CD14-positive monocyte (primary cell): ENCODE measurements around the gene IKZF3. TPM values are rescaled to one million over a fixed set of nuclear protein-coding genes. Genes with fewer than 3 reads are reported as not detected.
"Not testable (repeated sequence)": the region's sequence is repeated elsewhere in the genome, so short reads cannot be mapped to it uniquely, and the experiment has no call there.

Source experiments
- DNase-seq, 3 donors: peaks; one replicate each; pipeline ENCODE4 v3.0.0-alpha.2; 2011 to 2022
- H2AFZ ChIP-seq: 2 replicates; pipeline ENCODE4 v1.6.0; 2012; ENCODE audit warnings: mild to moderate bottlenecking, low read depth, low read length, inconsistent platforms; ENCODE audit not compliant: insufficient read depth, poor library complexity, severe bottlenecking
- H3K27ac ChIP-seq, 2 donors: 1 replicate in 1 of 2; 2 replicates in 1 of 2; pipeline ENCODE4 v1.5.1; 2012 to 2013; ENCODE audit warnings: low read length in 2 of 2, control low read depth in 1 of 2, inconsistent platforms in 1 of 2, low read depth in 1 of 2, mild to moderate bottlenecking in 1 of 2
- H3K27me3 ChIP-seq, 2 donors: one replicate each; pipeline versions ENCODE4 v1.6.0 to v1.6.1; 2011 to 2013; ENCODE audit warnings: low read length in 2 of 2; ENCODE audit not compliant: control insufficient read depth in 2 of 2, insufficient read depth in 2 of 2
- H3K36me3 ChIP-seq, 2 donors: replicated peaks in 1 of 2; 1 replicate in 1 of 2; 2 replicates in 1 of 2; pipeline versions ENCODE4 v1.5.1 to v1.6.1; 2012 to 2013; ENCODE audit warnings: low read length in 2 of 2, control low read depth in 1 of 2, inconsistent platforms in 1 of 2, mild to moderate bottlenecking in 1 of 2; ENCODE audit not compliant: insufficient read depth in 2 of 2, control insufficient read depth in 1 of 2
- H3K4me1 ChIP-seq, 2 donors: 1 replicate in 1 of 2; 2 replicates in 1 of 2; pipeline versions ENCODE4 v1.5.1 to v1.6.1; 2012 to 2013; ENCODE audit warnings: low read length in 2 of 2, control low read depth in 1 of 2, inconsistent platforms in 1 of 2, mild to moderate bottlenecking in 1 of 2, moderate library complexity in 1 of 2; ENCODE audit not compliant: insufficient read depth in 2 of 2, control insufficient read depth in 1 of 2
- H3K4me2 ChIP-seq: replicated peaks from 2 replicates; pipeline ENCODE3; 2012; ENCODE audit warnings: low read length, moderate library complexity, mild to moderate bottlenecking; ENCODE audit not compliant: poor library complexity, severe bottlenecking; ENCODE audit errors: extremely low read depth
- H3K4me3 ChIP-seq, 3 experiments: fragments of 200-600 bp in 1 of 3; sonication (generic) in 1 of 3; replicated peaks in 1 of 3; 1 replicate in 2 of 3; 2 replicates in 1 of 3; pipeline ENCODE4 v1.5.1; 2011 to 2013; ENCODE audit warnings: low read length in 3 of 3, mild to moderate bottlenecking in 3 of 3, control low read depth in 2 of 3, low read depth in 2 of 3, inconsistent platforms in 1 of 3, moderate library complexity in 1 of 3
- H3K79me2 ChIP-seq: 2 replicates; pipeline ENCODE4 v1.6.0; 2012; ENCODE audit warnings: mild to moderate bottlenecking, control low read depth, inconsistent platforms, low read length, moderate library complexity; ENCODE audit not compliant: insufficient read depth
- H3K9ac ChIP-seq: 2 replicates; pipeline ENCODE4 v1.6.0; 2017; ENCODE audit warnings: low read length, mild to moderate bottlenecking; ENCODE audit not compliant: insufficient read depth, poor library complexity, severe bottlenecking
- H3K9me3 ChIP-seq, 2 donors: replicated peaks in 1 of 2; 1 replicate in 1 of 2; 2 replicates in 1 of 2; pipeline versions ENCODE4 v1.5.1 to v1.6.1; 2012 to 2013; ENCODE audit warnings: low read length in 2 of 2, control low read depth in 1 of 2; ENCODE audit not compliant: control insufficient read depth in 1 of 2, insufficient read depth in 1 of 2
- H4K20me1 ChIP-seq: 2 replicates; pipeline ENCODE4 v1.6.0; 2012; ENCODE audit warnings: mild to moderate bottlenecking, low read length, control low read depth, moderate library complexity; ENCODE audit not compliant: insufficient read depth
- H3K27ac Mint-ChIP-seq, 7 donors: one replicate each; pipeline ENCODE4 v1.8.0; 2020; ENCODE audit warnings: mild to moderate bottlenecking in 7 of 7, mixed read lengths in 7 of 7, moderate library complexity in 6 of 7, inconsistent platforms in 2 of 7
- H3K27me3 Mint-ChIP-seq, 3 donors: one replicate each; pipeline ENCODE4 v1.8.0; 2021 to 2022; ENCODE audit warnings: low read depth in 3 of 3, mild to moderate bottlenecking in 3 of 3, mixed read lengths in 3 of 3, moderate library complexity in 3 of 3, inconsistent platforms in 1 of 3
- H3K36me3 Mint-ChIP-seq, 2 donors: one replicate each; pipeline ENCODE4 v1.8.0; 2020; ENCODE audit warnings: mixed read lengths in 2 of 2, inconsistent platforms in 1 of 2, mild to moderate bottlenecking in 1 of 2
- H3K4me1 Mint-ChIP-seq: one replicate; pipeline ENCODE4 v1.8.0; 2020; ENCODE audit warnings: mild to moderate bottlenecking, mixed read lengths
- H3K4me3 Mint-ChIP-seq, 2 donors: one replicate each; pipeline ENCODE4 v1.8.0; 2020; ENCODE audit warnings: mild to moderate bottlenecking in 2 of 2, mixed read lengths in 2 of 2, moderate library complexity in 1 of 2
- H3K9me3 Mint-ChIP-seq, 7 donors: one replicate each; pipeline ENCODE4 v1.8.0; 2020 to 2022; ENCODE audit warnings: mixed read lengths in 7 of 7, mild to moderate bottlenecking in 6 of 7, moderate library complexity in 6 of 7, inconsistent platforms in 2 of 7
- WGBS: methylation state at CpG from one replicate; pipeline ENCODE4 v1.1.5; 2013; ENCODE audit warnings: missing lambda C conversion rate; ENCODE audit not compliant: insufficient coverage; 5-methylcytosine and 5-hydroxymethylcytosine counted together
- intact Hi-C, 2 donors: fragments of 100-400 bp; cut with micrococcal nuclease; formaldehyde crosslinking; loops; one replicate each; pipeline versions ENCODE4 v1.15.0 to v1.15.1; 2023
- polyA plus RNA-seq, 3 donors: library from polyadenylated mRNA; depleted of rRNA in 1 of 3; unstranded in 2 of 3; stranded (reverse) in 1 of 3; fragments of 300-500 nt in 2 of 3; fragments of >200 nt in 1 of 3; fragmentation: Illumina TruSeq in 2 of 3; gene quantifications; 1 replicate in 2 of 3; 2 replicates in 1 of 3; pipeline ENCODE4 v1.2.3, GENCODE V29; 2012 to 2021
- TF ChIP-seq, protein P1 (sequence below): fragments of 200-600 bp; IDR thresholded peaks from one replicate; pipeline ENCODE4 v1.8.0; 2022; ENCODE audit warnings: antibody characterized with exemption, mild to moderate bottlenecking

Gene IKZF3
- polyA plus RNA-seq, 3 donors = 0.05 to 0.15 (median 0.05) TPM

DNA sequence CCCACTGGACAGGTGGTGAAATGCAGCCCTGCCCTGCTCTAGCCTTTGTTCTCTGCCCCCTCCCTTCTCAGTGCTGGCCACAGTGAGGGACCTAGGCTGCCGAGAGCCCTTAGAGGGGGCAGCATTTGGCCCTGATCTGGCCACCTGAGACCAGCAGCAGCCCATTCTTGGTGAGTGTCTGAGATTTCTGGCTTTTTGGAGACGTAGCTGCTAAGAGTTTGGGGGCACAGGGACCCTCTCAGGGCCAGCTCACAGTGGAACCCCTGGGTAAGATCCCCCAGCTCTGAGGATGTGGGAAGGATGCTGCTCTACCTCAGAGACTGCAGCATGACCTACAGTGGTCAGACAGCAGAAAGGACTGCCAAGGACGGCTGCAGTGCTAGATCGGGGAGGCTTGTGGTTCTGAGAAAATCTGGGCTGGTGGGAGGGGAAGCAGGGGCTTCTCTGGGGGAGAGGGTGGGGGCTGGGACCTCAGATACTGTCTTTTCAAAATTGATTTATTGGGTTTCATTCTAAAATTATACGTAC is 113.0 kb downstream of the IKZF3 start:
- no peak overlapping the region for H3K27ac ChIP-seq
- no peaks in the 10 kb centered on the region for H3K27me3 ChIP-seq
- no peak overlapping the region for H3K9ac ChIP-seq
- Mint-ChIP-seq H3K27me3 (peaks cover 4 to 23% (median 16%) of the 10 kb centered on the region in 3 donors), H3K27ac (no peak overlapping the region), H3K4me3 (no peak overlapping the region), H3K9me3 (peaks cover 0 to 3% (median 0%) of the 10 kb centered on the region in 7 donors), H3K4me1 (peaks cover 20% of the 10 kb centered on the region), H3K36me3 (no peaks in the 10 kb centered on the region)
- no peak overlapping the region for H3K4me2 ChIP-seq
- peaks cover 25 to 31% of the 10 kb centered on the region in 2 donors for H3K4me1 ChIP-seq
- intact Hi-C loops = loop anchor here (5.0 to 10.0 kb wide), 5 partner anchors 114 to 224 kb away; partner anchors contain the start of gene STARD3 (in 1 of the 2)
- DNase-seq = no peak
- no peaks in the 10 kb centered on the region for H3K79me2 ChIP-seq
- H3K36me3 ChIP-seq = no peaks in the 10 kb centered on the region
- WGBS = 84% methylated on average over 3 of the region's 5 CpGs
- no peak overlapping the region for H3K4me3 ChIP-seq
- TF ChIP-seq, protein P1, sequence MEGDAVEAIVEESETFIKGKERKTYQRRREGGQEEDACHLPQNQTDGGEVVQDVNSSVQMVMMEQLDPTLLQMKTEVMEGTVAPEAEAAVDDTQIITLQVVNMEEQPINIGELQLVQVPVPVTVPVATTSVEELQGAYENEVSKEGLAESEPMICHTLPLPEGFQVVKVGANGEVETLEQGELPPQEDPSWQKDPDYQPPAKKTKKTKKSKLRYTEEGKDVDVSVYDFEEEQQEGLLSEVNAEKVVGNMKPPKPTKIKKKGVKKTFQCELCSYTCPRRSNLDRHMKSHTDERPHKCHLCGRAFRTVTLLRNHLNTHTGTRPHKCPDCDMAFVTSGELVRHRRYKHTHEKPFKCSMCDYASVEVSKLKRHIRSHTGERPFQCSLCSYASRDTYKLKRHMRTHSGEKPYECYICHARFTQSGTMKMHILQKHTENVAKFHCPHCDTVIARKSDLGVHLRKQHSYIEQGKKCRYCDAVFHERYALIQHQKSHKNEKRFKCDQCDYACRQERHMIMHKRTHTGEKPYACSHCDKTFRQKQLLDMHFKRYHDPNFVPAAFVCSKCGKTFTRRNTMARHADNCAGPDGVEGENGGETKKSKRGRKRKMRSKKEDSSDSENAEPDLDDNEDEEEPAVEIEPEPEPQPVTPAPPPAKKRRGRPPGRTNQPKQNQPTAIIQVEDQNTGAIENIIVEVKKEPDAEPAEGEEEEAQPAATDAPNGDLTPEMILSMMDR = no peak
- H3K9me3 ChIP-seq = no peaks in the 10 kb centered on the region
- H2AFZ ChIP-seq = no peak overlapping the region
- H4K20me1 ChIP-seq = no peaks in the 10 kb centered on the region

DNA sequence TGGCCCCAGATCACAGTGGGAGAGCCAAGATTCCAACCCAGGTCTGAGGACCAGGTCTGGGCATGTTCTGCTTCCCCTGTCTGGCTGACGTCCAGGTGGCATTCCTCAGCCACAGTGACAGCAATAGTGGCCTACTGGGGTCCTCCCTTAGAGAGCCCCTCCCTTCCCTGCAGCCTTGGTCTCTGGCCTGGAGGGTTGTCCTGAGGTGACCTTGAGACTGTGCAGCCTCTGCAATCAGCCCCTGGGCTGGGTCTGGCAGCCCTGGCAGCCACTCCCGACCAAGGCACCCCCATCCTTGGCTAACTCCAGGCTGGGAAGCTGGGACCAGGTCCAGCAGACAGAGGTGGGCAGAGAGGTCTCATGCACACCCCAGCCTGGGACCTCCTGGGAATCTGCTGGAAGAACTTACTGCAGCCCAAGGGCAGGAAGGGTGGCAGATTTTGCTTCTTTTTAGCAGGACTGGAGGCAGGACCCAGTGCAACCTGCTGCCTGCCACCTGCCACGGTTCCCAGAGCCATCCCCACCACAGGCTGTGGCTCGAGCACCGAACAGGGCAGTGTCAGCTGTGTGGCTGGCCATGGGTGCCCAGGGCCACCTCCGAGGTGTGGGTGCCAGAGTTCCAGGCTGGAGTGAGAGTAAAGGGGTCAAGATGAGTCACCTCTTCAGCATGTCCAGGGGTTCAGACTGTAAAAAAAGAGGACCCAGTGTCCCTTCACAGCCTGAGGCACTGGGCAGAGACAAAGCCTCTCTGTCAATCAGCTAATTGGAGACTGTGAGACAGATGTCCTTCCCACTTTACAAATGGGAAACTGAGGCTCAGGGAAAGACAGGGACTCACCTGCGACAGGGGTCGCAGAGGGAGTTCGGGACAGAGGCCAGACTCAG is 113.7 kb downstream of the IKZF3 start:
- WGBS = 85% methylated on average over 9 of the region's 9 CpGs
- H3K27ac ChIP-seq = no peak overlapping the region
- H3K9ac ChIP-seq = no peak overlapping the region
- H3K4me3 Mint-ChIP-seq = no peak overlapping the region
- H3K4me2 ChIP-seq = no peak overlapping the region
- no peaks in the 10 kb centered on the region for H4K20me1 ChIP-seq
- intact Hi-C loops = loop anchor here (5.0 to 10.0 kb wide), 5 partner anchors 113 to 223 kb away; partner anchors contain the start of gene STARD3 (in 1 of the 2)
- peaks cover 4 to 26% (median 17%) of the 10 kb centered on the region in 3 donors for H3K27me3 Mint-ChIP-seq
- TF ChIP-seq, protein P1 = no peak
- H3K4me1 ChIP-seq = peaks cover 18 to 25% of the 10 kb centered on the region in 2 donors
- no peaks in the 10 kb centered on the region for H3K27me3 ChIP-seq
- no peaks in the 10 kb centered on the region for H3K36me3 Mint-ChIP-seq
- H3K4me3 ChIP-seq = no peak overlapping the region
- H3K4me1 Mint-ChIP-seq = peaks cover 13% of the 10 kb centered on the region
- peaks cover 0 to 3% (median 0%) of the 10 kb centered on the region in 7 donors for H3K9me3 Mint-ChIP-seq
- DNase-seq = no peak
- no peak overlapping the region for H3K27ac Mint-ChIP-seq
- no peaks in the 10 kb centered on the region for H3K79me2 ChIP-seq
- H2AFZ ChIP-seq = no peak overlapping the region
- no peaks in the 10 kb centered on the region for H3K9me3 ChIP-seq
- H3K36me3 ChIP-seq = no peaks in the 10 kb centered on the region

DNA sequence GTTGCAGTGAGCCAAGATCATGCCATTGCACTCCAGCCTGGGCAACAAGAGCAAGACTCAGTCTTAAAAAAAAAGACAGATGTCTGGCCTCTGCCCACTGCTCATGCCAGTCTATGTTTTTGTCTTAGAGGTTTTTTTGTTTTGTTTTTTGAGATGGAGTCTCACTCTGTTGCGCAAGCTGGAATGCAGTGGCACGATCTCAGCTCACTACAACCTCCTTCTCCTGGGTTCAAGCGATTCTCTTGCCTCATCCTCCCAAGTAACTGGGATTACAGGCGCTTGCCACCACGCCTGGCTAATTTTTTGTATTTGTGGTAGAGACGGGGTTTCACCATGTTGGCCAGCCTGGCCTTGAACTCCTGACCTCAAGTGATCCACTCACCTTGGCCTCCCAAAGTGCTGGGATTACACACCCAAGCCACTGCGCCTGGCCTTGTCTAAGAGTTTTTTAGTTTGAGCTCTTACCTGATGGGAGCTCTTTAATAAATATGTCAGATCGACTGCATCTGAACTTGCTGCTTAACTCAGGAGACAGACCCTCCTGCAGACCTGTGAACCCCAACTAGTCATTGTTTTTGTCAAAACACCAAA is 115.6 kb downstream of the IKZF3 start:
- H3K27me3 ChIP-seq, H3K36me3 Mint-ChIP-seq, H4K20me1 ChIP-seq, H3K79me2 ChIP-seq, H3K4me2 ChIP-seq, H3K27ac ChIP-seq, DNase-seq, H2AFZ ChIP-seq, H3K4me3 ChIP-seq, H3K4me1 Mint-ChIP-seq, H3K9me3 ChIP-seq, H3K9ac ChIP-seq, H3K4me1 ChIP-seq, H3K27ac Mint-ChIP-seq, H3K36me3 ChIP-seq, H3K4me3 Mint-ChIP-seq, H3K9me3 Mint-ChIP-seq: not testable (repeated sequence)
- intact Hi-C loops = loop anchor here in 1 of 2 donors (2.0 kb wide), 1 partner anchor 18 kb away; the partner anchor contains the start of gene MIEN1
- WGBS = 100% methylated on average over 1 of the region's 8 CpGs
- H3K27me3 Mint-ChIP-seq = peaks cover 4 to 31% (median 20%) of the 10 kb centered on the region in 3 donors
